H9 (cell line): ENCODE results near the gene SCN1B. TPM values are rescaled to one million over a fixed set of nuclear protein-coding genes. Genes with fewer than 3 reads are reported as not detected.

Experiments
- DNase-seq: peaks from one replicate; pipeline ENCODE4 v3.0.0-alpha.2; 2017
- H2AFZ ChIP-seq: one replicate; pipeline ENCODE4 v1.6.1; 2013; ENCODE audit warnings: mild to moderate bottlenecking, low read length, control low read depth, moderate library complexity
- H2AK5ac ChIP-seq: 2 replicates; pipeline ENCODE4 v1.6.1; 2013; ENCODE audit warnings: low read length, control low read depth, mixed read lengths; ENCODE audit not compliant: insufficient read length
- H2BK120ac ChIP-seq: one replicate; pipeline ENCODE4 v1.6.1; 2013; ENCODE audit warnings: low read depth, mild to moderate bottlenecking, low read length, control low read depth, inconsistent platforms; ENCODE audit not compliant: poor library complexity, severe bottlenecking
- H2BK12ac ChIP-seq: 2 replicates; pipeline ENCODE4 v1.6.1; 2013; ENCODE audit warnings: low read length, control low read depth, mixed read lengths, low read depth; ENCODE audit not compliant: insufficient read length
- H2BK15ac ChIP-seq: 2 replicates; pipeline ENCODE4 v1.6.1; 2013; ENCODE audit warnings: low read depth, low read length, control low read depth
- H2BK20ac ChIP-seq: one replicate; pipeline ENCODE4 v1.6.1; 2013; ENCODE audit warnings: low read depth, mild to moderate bottlenecking, low read length, control low read depth, inconsistent platforms; ENCODE audit not compliant: poor library complexity, severe bottlenecking
- H2BK5ac ChIP-seq: 2 replicates; pipeline ENCODE4 v1.6.1; 2013; ENCODE audit warnings: low read length, control low read depth, mixed read lengths; ENCODE audit not compliant: insufficient read length
- H3K14ac ChIP-seq: 2 replicates; pipeline ENCODE4 v1.6.1; 2013; ENCODE audit warnings: low read length, control low read depth; ENCODE audit not compliant: insufficient read depth
- H3K18ac ChIP-seq: 2 replicates; pipeline ENCODE4 v1.6.1; 2013; ENCODE audit warnings: low read depth, mild to moderate bottlenecking, mixed read lengths, low read length, control low read depth; ENCODE audit not compliant: insufficient read length
- H3K23ac ChIP-seq: 2 replicates; pipeline ENCODE4 v1.6.1; 2013; ENCODE audit warnings: low read length, control low read depth, mixed read lengths, low read depth; ENCODE audit not compliant: insufficient read length
- H3K23me2 ChIP-seq: 2 replicates; pipeline ENCODE4 v1.6.1; 2013; ENCODE audit warnings: low read depth, mild to moderate bottlenecking, mixed read lengths, low read length, control low read depth; ENCODE audit not compliant: insufficient read length, poor library complexity, severe bottlenecking
- H3K27ac ChIP-seq: 2 replicates; pipeline ENCODE4 v1.5.1; 2013; ENCODE audit warnings: low read length, control low read depth, mixed read lengths, low read depth; ENCODE audit not compliant: insufficient read length
- H3K27me3 ChIP-seq: 2 replicates; pipeline ENCODE4 v1.6.1; 2013; ENCODE audit warnings: low read length, control low read depth, inconsistent platforms; ENCODE audit not compliant: insufficient read depth
- H3K4ac ChIP-seq: 2 replicates; pipeline ENCODE4 v1.6.1; 2013; ENCODE audit warnings: low read depth, mild to moderate bottlenecking, control low read depth, inconsistent platforms, low read length, moderate library complexity
- H3K4me1 ChIP-seq: 2 replicates; pipeline ENCODE4 v1.6.1; 2013; ENCODE audit warnings: low read length, control low read depth, inconsistent platforms; ENCODE audit not compliant: insufficient read depth
- H3K4me2 ChIP-seq: 2 replicates; pipeline ENCODE4 v1.6.1; 2013; ENCODE audit warnings: low read length, control low read depth, mixed read lengths; ENCODE audit not compliant: insufficient read length, insufficient read depth
- H3K56ac ChIP-seq: 2 replicates; pipeline ENCODE4 v1.6.1; 2013; ENCODE audit warnings: low read depth, mild to moderate bottlenecking, mixed read lengths, low read length, control low read depth; ENCODE audit not compliant: insufficient read length
- H3K79me1 ChIP-seq: 2 replicates; pipeline ENCODE4 v1.6.1; 2013; ENCODE audit warnings: low read depth, mild to moderate bottlenecking, moderate library complexity, low read length, control low read depth, inconsistent platforms; ENCODE audit not compliant: insufficient read depth, poor library complexity, severe bottlenecking
- H3K79me2 ChIP-seq: 2 replicates; pipeline ENCODE4 v1.6.1; 2013; ENCODE audit warnings: low read length, control low read depth, inconsistent platforms; ENCODE audit not compliant: insufficient read depth
- H3K9ac ChIP-seq: 2 replicates; pipeline ENCODE4 v1.6.1; 2013; ENCODE audit warnings: low read length, control low read depth, mixed read lengths; ENCODE audit not compliant: insufficient read length; ENCODE audit errors: extremely low read depth
- H3K9me3 ChIP-seq: one replicate; pipeline ENCODE4 v1.6.1; 2013; ENCODE audit warnings: low read depth, low read length, inconsistent platforms; ENCODE audit not compliant: control insufficient read depth
- H3T11ph ChIP-seq: one replicate; pipeline ENCODE4 v1.6.1; 2013; ENCODE audit warnings: mild to moderate bottlenecking, low read length, control low read depth, inconsistent platforms
- H4K20me1 ChIP-seq: one replicate; pipeline ENCODE4 v1.6.1; 2013; ENCODE audit not compliant: control insufficient read depth, insufficient read length, insufficient read depth
- H4K5ac ChIP-seq: 2 replicates; pipeline ENCODE4 v1.6.1; 2013; ENCODE audit warnings: low read depth, mild to moderate bottlenecking, mixed read lengths, low read length, control low read depth; ENCODE audit not compliant: insufficient read length
- H4K8ac ChIP-seq: replicated peaks from 2 replicates; pipeline ENCODE4 v1.6.1; 2013; ENCODE audit warnings: low read length, control low read depth, mixed read lengths, low read depth; ENCODE audit not compliant: insufficient read length
- H4K91ac ChIP-seq: 2 replicates; pipeline ENCODE4 v1.6.1; 2013; ENCODE audit warnings: low read depth, mild to moderate bottlenecking, moderate library complexity, mixed read lengths, low read length, control low read depth; ENCODE audit not compliant: insufficient read length
- H3K27ac Mint-ChIP-seq, 3 experiments: 2 replicates in 2 of 3; 3 replicates in 1 of 3; pipeline ENCODE4 v1.8.0; 2020 to 2021; ENCODE audit warnings: mixed read lengths in 3 of 3, mild to moderate bottlenecking in 1 of 3, moderate library complexity in 1 of 3
- H3K27me3 Mint-ChIP-seq: 2 replicates; pipeline ENCODE4 v1.8.0; 2021; ENCODE audit warnings: low read depth, mild to moderate bottlenecking, moderate library complexity, mixed read lengths
- H3K36me3 Mint-ChIP-seq, 3 experiments: 2 replicates in 2 of 3; 3 replicates in 1 of 3; pipeline ENCODE4 v1.8.0; 2020 to 2021; ENCODE audit warnings: low read depth in 3 of 3, mixed read lengths in 3 of 3; ENCODE audit not compliant: insufficient read depth in 1 of 3
- H3K4me1 Mint-ChIP-seq, 2 experiments: 2 replicates each; pipeline ENCODE4 v1.8.0; 2020; ENCODE audit warnings: mixed read lengths in 2 of 2
- H3K4me3 Mint-ChIP-seq, 2 experiments: 2 replicates in 1 of 2; 3 replicates in 1 of 2; pipeline ENCODE4 v1.8.0; 2020 to 2021; ENCODE audit warnings: mild to moderate bottlenecking in 2 of 2, mixed read lengths in 2 of 2, moderate library complexity in 1 of 2
- H3K9me3 Mint-ChIP-seq, 2 experiments: 2 replicates in 1 of 2; 3 replicates in 1 of 2; pipeline ENCODE4 v1.8.0; 2020; ENCODE audit warnings: mild to moderate bottlenecking in 2 of 2, mixed read lengths in 2 of 2, moderate library complexity in 1 of 2
- WGBS: extraction: QIAGEN DNeasy Blood & Tissue Kit; methylation state at CpG from one replicate; pipeline ENCODE4 v1.1.7; 2013; ENCODE audit warnings: missing lambda C conversion rate, low lambda C conversion rate, mixed read lengths; ENCODE audit not compliant: insufficient read length; ENCODE audit errors: extremely low coverage; 5-methylcytosine and 5-hydroxymethylcytosine counted together
- total RNA-seq: library from RNA; stranded (reverse); gene quantifications from 2 replicates; pipeline ENCODE4 v1.2.1, GENCODE V29; 2021
- TF ChIP-seq, protein P1 (sequence below): fragments of 200-600 bp; sonication (generic); conservative IDR thresholded peaks from 3 replicates; pipeline ENCODE4 v1.8.0; 2021; ENCODE audit warnings: antibody characterized with exemption, mild to moderate bottlenecking

Gene SCN1B
- total RNA-seq, 1 experiment from 2014 or later: 3.8 TPM

DNA sequence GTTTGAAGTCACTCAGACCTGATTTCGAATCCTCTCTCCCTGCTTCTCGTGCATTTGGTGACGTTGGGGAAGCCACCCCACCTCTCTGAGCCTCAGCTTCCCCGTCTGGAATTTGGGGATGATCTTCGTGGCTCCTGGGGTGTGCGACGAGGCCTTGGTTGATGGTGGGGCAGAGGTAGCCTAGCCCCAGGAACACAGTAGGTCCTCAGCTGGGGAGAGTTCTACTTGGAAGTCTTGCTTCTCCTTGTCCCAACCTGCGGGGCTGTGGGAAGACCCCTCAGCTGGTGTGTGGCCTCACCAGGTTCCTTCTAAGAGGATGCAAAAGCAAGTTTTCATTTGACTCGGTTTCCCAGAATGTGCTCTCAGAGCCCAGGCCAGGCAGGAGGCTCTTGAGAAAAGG lies 24.4 kb downstream of the SCN1B start:
- no peak overlapping the region for H3K9ac ChIP-seq
- no peak overlapping the region for H3K4ac ChIP-seq
- H3K56ac ChIP-seq: no peak overlapping the region
- H2BK15ac ChIP-seq: no peak overlapping the region
- no peak overlapping the region for H3K18ac ChIP-seq
- no peak overlapping the region for H3K4me2 ChIP-seq
- no peak overlapping the region for H2BK12ac ChIP-seq
- no peaks in the 10 kb centered on the region for H3K9me3 ChIP-seq
- DNase-seq: no peak
- no peak overlapping the region for H4K8ac ChIP-seq
- no peak overlapping the region for H2BK120ac ChIP-seq
- Mint-ChIP-seq H3K27ac (no peak overlapping the region), H3K4me1 (peaks cover 20 to 29% of the 10 kb centered on the region in 2 experiments), H3K36me3 (peaks cover 4 to 15% (median 10%) of the 10 kb centered on the region in 3 experiments; a peak in 4 of 7 replicates), H3K4me3 (no peak overlapping the region), H3K27me3 (peaks cover 4% of the 10 kb centered on the region; the same call in 1 of the 2 replicates), H3K9me3 (no peaks in the 10 kb centered on the region)
- TF ChIP-seq, protein P1, sequence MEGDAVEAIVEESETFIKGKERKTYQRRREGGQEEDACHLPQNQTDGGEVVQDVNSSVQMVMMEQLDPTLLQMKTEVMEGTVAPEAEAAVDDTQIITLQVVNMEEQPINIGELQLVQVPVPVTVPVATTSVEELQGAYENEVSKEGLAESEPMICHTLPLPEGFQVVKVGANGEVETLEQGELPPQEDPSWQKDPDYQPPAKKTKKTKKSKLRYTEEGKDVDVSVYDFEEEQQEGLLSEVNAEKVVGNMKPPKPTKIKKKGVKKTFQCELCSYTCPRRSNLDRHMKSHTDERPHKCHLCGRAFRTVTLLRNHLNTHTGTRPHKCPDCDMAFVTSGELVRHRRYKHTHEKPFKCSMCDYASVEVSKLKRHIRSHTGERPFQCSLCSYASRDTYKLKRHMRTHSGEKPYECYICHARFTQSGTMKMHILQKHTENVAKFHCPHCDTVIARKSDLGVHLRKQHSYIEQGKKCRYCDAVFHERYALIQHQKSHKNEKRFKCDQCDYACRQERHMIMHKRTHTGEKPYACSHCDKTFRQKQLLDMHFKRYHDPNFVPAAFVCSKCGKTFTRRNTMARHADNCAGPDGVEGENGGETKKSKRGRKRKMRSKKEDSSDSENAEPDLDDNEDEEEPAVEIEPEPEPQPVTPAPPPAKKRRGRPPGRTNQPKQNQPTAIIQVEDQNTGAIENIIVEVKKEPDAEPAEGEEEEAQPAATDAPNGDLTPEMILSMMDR: no peak
- H3K23me2 ChIP-seq: no peaks in the 10 kb centered on the region
- H4K91ac ChIP-seq: no peak overlapping the region
- no peak overlapping the region for H4K5ac ChIP-seq
- H2BK20ac ChIP-seq: no peak overlapping the region
- no peaks in the 10 kb centered on the region for H3K4me1 ChIP-seq
- no CpG with 5 or more reads among the region's 9 CpGs for WGBS
- no peaks in the 10 kb centered on the region for H3K79me2 ChIP-seq
- no peak overlapping the region for H2BK5ac ChIP-seq
- H2AK5ac ChIP-seq: no peak overlapping the region
- H4K20me1 ChIP-seq: no peaks in the 10 kb centered on the region
- no peak overlapping the region for H3T11ph ChIP-seq
- no peaks in the 10 kb centered on the region for H3K79me1 ChIP-seq
- H2AFZ ChIP-seq: no peak overlapping the region
- no peak overlapping the region for H3K27ac ChIP-seq
- H3K14ac ChIP-seq: no peak overlapping the region; the same call in 1 of the 2 replicates
- H3K23ac ChIP-seq: no peak overlapping the region
- H3K27me3 ChIP-seq: no peaks in the 10 kb centered on the region
